ENCODE data around the gene GGT1.
A peak's percentile ranks its signal among the peaks of the same experiment; 100 is the strongest.
"Not testable (repeated sequence)": the region's sequence is repeated elsewhere in the genome, so short reads cannot be mapped to it uniquely, and the experiment has no call there.

GGT1 gene

DNA sequence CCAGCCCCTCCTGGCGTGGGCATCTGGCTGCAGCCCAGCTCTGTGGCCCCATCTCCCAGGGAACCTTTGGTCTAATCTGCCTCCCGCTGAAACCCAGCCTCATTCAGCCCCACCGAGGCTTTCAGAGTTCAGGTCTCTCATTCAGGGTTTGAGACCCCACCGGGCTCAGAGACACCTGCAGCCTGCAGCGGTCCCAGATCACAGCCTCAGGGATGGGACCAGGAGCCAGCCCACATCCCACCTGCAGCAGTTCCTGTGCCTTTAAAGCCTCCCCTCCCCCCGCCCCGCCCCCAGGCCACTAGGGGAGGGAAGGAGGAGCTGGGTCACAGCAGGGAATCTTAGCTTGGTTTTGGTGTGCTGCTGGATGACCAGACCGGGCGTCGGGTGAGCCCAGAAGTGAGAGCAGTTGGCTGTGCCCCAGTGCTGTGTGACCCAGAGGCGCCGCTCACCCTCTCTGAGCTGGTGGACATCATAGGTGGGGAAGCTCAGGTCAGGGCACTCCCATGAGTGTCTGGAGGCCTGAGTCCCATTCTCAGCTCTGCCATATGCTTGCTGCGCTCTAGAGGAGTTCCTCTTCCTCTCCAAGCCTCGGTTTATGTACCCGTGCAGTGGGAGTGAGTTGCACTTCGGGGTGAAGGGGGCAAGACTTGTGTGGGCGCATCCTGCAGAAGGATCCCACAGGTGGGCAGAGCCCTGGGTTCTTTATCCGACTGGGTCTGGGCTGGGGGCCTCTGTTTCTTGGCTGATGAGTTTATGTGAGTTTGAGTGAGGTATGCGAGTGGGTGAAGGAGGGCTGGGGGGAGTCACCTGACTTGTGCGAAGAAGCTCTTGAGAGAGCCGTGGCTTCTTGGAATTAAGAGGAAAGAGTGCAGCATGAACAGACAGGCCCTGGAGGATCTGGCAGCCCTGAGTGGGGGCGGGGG is at the start of gene GGT1:
Gene GGT1, plus strand, starts transcription at position 347 of the 923 bp plus-strand sequence. CDS start 7,889 bp downstream, outside the sequence.
- not testable (repeated sequence) for DNase-seq (ENCODE audit: low read depth in 3 of 3)

DNA sequence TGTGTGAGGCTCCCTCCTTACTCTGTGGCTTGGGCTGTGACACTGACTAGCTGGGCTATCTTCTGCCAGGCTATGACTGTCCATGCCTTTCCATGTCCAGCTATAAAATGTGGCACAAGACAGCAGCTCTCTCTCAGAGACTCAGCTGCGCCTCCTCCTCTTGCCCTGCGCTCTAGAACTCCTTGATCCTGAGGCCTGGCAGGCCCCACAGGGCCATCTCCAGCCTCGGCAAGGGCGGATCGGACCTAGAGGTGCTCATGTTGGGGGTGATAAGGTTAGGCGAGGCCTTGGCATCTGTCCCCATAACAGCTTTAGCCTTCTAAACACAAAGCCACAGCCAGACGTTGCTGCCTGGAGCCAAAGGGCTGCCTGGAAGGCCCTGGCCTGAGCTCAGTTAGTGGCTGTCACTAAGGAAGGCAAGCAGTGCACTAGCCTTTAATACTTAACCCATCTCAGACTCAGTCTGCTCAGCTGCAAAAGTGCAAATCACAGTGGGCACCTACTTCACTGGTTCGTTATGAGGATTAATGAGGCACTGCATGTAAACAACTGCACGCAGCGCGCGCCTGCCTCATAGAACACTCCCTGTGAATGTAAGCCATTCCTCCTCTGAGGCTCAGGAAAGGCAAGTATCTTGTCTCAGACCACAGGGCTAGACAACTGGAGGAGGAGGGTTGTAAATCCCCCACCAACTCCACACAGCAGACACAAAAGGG is 49.2 kb upstream of the GGT1 start:
- DNase-seq (ENCODE audit: low read depth in 3 of 3), result no peak

DNA sequence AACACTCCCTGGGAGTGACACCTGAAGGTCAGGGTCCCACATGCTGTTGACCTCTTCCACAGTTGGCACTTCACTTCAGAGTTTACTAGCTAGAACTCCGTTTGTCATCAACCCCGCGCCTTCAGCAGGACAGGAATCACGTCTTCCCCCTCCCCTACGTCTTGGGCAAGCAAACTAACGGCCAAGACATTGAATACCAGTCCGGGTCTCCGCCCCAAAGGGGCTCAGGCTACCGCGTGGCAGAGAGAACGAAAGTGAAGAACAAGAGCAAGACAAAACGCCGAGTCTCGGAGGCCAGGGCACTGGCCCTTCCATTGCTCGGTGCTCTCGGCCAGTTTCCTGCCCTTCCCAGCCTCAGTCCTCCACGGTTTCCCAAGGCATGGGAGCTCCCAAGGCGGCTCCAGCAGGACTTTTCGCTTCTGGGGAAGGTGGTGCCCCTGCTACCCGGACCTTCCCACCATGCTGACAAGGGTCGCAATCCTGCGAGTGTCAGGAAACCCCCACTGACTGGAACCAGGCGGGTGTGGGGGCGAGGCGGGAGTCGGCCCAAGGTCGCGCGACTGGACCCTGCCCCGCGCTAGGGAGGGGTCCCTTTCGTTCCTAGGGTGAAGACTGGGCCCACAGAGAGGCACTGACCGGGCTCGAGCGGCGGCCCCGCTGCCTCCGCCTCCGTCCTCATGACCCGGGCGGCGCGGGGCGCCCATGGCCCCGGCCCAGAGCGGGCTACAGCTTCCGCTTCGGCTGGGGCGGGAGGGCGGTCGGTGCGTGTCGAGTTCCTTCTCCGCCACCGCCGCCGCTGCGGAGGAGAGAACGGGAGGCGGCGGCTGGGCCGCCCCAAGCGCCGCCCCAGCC is 48.5 kb upstream of the GGT1 start, which contains the start of gene GUCD1:
Gene GUCD1, minus strand, starts transcription at position 826 of the 852 bp plus-strand sequence. Its CDS starts 147 bp downstream, at position 679.
- DNase-seq (ENCODE audit: low read depth in 3 of 3), result peak in 2 of 3 donors; percentile 3 to 13

DNA sequence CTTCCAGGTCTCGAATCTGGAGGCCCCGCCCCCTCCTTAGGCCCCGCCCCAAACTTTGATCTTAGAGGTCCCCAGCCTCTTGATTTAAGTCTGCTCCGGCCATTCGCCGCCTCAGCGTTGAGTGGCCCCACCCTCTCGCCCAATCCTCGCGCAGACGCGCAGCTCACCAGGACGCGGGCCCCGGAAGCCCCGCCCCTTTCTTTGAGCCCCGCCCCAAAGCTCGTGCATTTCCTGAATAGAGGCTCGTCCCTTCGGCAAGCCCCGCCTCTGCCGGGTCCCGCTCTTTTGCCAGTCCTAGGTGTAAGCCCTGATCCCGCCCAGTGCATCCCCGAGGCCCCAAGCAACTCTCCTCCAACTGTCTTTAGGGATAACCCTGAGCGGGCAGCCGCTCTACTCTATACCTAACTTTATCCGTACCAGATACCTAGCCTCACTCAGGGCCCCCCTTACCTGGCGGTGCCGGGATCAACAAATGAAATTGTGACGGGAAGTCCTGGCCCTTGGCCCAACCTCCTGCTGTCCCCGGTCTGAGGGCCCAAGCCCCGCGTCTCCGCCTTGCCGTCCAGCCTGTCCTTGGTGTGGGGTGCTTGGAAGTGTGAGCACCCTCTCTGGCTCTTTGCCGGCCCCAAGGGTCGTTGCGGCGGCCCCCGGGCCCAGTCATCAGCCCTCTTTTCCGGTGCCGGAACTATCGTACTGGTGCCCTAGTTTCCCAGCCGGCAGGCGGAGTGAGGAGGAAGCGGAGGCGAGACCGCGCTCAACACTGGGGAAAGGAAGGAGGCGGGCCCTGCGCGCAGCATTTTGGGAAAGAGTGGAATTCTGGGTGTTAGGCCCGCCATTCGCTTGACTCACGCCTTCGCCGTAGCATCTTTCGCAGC is 47.6 kb upstream of the GGT1 start, which contains the start of gene SNRPD3:
Gene SNRPD3, plus strand, starts transcription at position 835 of the 875 bp plus-strand sequence. CDS start 1,676 bp downstream, outside the sequence.
- DNase-seq (ENCODE audit: low read depth in 3 of 3), result peak; percentile 99 to 100 (median 100)

DNA sequence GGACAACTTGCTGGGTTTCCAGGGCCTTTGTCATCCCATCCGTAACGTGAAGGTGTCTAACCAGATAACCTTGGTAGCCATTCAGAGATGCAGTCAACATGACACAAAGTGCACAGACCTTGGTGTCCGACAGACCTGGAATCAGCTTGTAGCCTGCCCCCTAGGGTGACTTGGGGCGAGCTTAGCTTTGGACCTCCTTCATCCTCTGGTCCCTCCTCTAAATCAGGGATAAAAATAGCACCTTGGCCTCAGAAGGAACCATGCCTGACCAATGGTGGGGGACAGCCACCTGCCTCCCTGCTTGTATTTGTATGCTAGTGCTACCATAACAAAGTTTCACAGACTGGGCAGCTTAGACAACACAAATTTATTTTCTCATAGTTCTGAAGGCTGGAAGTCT is 43.5 kb upstream of the GGT1 start:
- DNase-seq (ENCODE audit: low read depth in 3 of 3), result no peak

DNA sequence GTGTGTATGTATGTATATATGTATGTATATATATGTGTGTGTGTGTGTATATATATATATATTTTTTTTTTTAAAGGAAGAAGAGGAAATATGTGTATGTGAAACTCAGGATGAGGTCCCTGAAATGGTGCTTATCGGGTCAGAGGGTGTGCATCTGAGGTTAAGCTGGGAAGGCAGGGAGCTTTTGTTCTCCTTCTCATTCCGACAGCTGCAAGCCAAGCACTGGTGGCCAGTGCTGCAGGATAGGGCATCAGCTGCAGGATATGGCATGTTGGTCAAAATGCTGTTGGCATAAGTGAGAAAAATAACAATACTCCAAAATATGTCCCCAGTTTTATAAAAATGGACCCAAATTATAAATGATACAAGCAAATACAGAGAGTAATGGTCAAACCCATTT is 39.7 kb upstream of the GGT1 start:
- no peak for DNase-seq (ENCODE audit: low read depth in 3 of 3)

DNA sequence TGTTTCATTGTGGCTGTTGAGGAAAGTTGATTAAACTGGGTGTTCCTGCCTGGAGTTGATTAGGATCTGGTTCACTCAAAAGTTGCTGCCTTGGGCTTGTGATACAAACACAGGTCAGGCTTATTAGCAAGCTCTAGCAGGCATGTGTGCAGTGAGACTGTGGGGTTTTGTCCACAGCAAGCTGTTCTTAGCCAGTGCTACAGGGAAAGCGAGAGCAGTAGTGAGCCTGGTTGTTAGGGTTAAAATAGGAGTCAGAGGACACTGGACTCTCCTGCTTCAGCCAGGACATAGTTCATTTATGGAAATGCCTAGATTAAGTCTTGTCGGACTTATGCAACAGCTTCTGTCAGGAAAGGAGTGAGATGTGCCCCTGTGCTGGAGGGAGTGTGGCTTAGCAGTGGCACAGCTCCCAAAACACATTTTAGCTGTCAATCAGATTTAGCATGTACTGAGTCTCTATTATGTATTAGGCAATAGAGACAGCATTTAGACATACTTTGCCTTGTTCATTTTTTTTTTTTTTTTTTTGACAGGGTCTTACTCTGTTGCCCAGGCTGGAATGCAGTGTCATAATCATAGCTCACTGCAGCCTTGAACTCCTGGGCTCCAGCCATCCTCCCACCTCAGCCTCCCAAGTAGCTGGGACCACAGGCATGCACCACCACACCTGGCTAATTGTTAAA is 38.5 kb upstream of the GGT1 start:
- DNase-seq (ENCODE audit: low read depth in 3 of 3), result no peak

DNA sequence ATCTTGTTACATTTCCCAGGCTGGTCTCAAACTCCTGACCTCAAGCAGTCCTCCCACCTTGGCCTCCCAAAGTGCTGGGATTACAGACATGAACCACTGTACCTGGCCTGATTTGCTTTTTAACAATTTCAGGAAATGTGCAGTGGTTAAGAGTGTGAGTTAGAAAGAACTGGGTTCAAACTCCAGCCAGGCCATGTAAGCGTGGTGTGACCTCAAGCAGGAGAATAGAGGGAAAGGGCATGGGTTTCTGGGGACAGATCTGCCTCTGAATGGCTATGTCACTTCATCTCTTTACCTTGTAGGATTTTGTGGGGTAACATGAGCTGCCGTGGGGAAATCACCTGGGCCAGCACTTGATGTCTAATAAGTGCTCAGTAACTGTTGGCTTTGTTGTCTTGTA is 37.9 kb upstream of the GGT1 start:
- DNase-seq (ENCODE audit: low read depth in 3 of 3), result no peak

DNA sequence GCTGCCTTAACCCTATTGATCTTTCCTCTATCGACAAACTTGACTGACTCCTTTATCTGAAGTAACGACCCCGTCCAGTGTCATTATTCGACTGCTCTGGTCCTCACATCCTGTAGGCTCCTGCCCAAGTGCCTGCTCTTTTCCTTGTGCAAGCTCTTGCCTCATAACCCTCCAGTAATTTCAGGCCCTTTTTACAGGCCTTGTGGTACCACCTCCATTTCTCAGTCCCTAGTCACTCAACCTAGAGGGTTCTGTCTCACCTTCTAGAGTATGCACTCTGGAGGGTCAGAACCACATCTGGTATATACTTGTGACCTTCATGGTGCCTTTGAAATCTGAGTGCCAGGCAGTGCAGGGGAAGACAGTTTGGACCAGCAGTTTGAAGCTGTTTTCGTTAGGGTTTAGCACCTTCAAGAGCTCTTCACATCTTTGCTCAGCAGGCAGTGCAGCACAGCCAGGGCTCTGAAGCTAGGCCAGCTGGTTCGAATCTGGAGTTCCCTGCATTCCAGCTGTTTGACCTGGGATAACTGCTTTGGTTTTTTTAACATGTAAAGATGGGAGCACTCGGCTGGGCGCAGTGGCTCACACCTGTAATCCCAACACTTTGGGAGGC is 36.0 kb upstream of the GGT1 start:
- DNase-seq (ENCODE audit: low read depth in 3 of 3), result no peak

DNA sequence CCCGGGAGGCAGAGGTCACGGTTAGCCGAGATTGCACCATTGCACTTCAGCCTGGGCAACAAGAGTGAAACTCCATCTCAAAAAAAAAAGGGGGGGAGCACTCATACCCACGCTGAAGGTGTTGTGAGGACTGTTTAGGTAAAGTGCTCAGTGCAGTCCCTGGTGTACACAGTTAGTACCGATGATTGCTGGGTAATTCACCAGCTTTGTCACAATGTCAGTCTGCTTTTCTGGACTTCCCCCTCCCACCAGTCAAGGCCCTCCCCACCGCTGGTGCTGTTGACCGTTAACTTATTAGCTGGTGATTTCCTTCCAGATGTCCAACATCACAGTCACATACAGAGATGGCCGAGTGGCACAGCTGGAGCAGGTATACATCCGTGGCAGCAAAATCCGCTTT is 35.3 kb upstream of the GGT1 start:
- no peak for DNase-seq (ENCODE audit: low read depth in 3 of 3)

DNA sequence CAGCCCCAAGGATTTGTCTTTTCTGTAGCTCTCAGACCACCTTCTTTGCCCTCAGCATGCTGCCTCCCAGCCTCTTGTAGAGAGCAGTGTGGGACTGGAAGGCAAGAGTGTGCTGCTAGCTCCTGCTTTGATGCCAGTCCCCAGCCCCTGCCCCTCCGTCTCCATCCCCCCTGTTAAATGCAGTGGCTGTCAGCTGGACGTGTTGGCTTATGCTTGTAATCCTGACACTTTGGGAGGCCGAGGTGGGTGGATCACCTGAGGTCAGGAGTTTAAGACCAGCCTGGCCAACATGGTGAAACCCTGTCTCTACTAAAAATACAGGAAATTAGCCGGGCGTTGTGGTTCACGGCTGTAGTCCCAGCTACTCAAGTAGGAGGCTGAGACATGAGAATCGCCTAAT is 31.7 kb upstream of the GGT1 start:
- DNase-seq (ENCODE audit: low read depth in 3 of 3), result no peak

DNA sequence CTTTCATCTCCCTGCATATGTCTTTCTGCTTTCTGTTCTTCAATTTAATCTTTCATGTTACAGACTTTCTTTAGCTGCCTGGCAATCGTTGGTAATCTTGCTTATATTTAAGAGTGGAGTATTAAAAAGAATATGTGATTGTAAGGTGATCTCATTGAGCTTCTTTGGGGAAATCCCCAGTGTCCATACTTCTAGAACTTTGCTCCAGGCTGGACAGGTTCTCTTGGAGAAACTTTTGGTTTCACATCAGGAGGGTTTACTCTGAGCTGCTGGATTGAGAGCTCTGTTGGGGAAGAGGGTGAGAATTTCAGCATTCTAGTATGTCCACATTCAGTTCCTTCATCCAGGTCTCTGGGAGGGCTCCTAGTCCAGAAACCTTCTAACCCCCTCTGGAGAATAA is 26.2 kb upstream of the GGT1 start:
- DNase-seq (ENCODE audit: low read depth in 3 of 3), result no peak

DNA sequence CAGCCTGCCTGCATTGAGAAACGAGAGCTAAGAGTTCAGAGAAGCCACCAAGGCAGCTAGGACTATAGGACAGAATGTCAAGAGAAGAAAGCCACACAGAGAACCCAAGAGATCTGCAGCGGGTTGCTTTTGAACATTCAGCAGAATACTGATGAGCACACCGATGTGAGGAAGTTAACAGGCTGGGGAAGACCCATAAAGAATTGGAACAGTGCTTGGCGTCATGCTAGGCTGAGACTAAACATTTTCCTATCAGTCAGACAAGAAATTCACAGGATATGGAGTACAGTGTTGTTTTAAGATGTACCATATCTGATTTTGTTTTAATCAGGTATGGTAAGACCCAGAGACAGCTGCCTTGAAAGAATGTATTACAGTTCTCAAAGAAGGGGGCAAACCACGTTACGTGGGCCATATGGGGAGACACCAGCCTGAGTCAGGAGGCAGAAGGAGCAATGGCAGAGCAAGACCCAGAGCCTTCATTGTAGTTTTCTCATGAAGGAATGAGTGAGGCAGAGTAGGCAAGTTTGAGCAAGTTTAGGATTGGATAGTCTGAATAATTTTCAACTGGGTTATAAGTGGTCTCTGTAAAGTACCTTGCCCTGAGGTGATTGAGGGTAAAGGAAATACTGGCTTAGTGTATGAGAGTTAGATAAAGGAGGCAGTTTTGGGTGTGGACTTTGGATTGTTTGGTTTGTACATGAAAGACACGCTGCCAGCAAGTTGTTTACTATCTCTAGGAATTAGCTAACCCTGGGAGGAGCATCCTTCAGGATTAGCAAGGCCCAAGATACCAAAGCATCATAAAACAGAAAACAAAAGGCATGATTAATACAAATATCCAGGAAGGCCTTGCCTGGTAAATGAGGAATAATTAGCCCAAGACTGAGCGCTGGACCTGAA is 24.4 kb upstream of the GGT1 start:
- DNase-seq (ENCODE audit: low read depth in 3 of 3), result no peak

DNA sequence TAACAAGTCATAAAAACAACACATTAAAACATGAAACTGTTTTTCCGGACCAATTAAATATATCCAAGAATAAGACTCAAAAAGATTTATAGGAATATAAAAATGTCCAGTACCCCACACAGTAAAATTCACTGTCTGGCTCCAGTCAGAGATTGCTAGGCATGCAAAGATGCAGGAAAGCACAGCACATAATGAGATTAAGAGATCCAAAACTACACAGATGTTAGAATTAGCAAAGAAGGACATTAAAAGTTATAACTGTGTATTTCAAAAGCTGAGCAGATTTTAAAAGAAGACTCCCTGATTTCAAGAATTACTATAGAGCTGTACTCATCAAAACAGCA is 23.8 kb upstream of the GGT1 start:
- no peak for DNase-seq (ENCODE audit: low read depth in 3 of 3)

DNA sequence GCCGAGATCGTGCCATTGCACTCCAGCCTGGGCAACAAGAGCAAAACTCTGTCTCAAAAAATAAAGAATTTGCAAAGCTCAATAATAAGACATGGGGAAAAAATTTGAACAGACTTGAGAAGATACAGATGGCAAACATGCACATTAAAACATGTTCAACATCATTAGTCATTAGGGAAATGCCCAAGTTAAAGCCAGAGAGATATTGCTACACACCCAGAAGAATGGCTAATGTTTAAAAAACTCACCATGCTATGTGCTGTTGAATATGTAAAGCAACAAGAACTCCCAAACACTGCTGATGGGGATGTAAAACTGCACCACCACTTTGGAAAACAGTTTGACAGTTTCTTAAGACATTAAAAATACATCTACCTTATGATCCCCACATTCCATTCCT is 22.7 kb upstream of the GGT1 start:
- DNase-seq (ENCODE audit: low read depth in 3 of 3), result no peak

DNA sequence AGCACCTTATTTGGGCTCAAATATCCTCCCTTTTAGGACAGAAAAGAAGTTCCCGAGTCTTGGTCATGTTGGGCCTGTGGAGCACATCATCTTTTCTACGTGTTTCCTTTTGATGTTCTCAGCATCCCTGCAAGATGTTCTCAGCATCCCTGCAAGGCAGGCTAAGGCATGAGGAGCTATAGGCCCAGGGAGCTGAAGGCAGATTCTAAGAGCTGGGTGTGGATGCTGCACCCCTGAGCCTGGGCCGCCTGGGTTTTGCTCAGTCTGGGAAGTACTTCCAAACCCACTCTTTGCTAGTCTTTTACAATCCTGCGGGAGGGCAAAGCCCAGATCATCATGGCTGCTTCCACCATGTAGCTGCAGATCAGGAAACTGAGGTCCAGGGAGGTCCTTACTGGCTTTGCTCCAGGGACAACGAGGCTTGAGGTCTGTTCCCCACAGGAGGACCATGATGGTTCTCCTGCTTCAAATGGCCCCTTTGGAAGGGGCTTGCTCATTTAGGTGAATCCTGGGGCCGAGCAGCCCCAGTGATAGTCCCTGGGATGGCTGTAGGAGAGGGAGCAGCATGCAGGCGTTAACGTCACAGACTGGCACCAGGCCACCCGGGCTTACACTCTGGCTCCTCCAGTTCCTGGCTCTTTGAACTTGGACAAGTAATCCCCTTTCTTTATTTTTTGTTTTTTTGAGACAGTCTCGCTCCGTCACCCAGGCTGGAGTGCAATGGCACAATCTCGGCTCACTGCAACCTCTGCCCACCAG is 20.8 kb upstream of the GGT1 start:
- no peak for DNase-seq (ENCODE audit: low read depth in 3 of 3)

DNA sequence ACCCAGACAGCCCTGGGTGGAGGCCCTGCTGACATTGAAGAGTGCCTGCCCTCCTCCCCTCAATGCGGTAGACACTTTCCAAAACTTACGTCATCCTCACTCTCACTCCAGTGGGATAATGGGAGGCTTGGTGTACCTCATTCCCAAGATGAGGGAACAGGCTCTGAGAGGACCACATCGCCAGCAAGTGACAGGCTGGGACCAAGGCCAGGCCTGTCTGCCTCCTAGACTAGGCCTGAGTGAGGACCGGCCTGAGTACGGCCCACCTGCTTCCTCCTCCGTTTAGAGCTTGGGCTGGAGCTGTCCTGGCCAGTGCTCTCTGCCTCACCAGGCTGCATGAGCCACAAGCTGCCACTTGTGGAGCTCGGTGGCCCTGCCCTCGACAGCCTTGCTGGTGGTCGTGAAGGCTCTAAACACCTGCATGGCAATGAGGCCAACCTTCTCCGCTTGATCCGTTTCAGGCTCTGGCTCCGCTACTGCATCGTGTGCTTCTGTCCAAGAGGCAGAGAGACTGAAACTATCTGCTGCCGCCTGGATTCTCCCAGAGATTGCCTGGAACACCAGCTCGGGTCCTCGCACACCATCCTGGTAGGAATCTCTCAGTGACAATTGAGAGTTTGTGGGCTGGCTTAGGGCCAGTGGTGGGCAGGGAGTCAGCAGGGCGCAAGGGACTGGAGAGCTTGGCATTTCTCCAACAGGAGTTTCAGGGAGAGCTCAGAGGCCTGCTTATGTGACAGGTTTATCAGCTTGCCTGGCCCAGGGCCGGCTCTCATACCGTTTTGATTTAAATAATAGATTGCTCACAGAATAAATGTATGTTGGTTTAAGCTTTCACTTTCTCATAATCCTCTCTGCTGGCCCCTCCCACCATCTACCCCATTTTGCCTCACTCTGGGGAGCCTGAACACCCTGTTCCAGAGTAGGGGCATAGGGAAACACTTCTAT is 19.5 kb upstream of the GGT1 start:
- DNase-seq (ENCODE audit: low read depth in 3 of 3), result no peak

All from stimulated activated CD4-positive, alpha-beta T cell treated with anti-CD3 and anti-CD28 coated beads, TNF-alpha, amount 100 ng/mL, for 48 hours (primary cell).